ENCODE data around the gene GARNL3.

GARNL3 gene

GRCh38 chr9:127351182-127352166 lies 86.9 kb downstream of the GARNL3 start:
- H3K27me3 ChIP-seq (ENCODE audit: control insufficient read depth in 1 of 2, insufficient read depth in 2 of 2, low read length in 2 of 2): no peaks in the 10 kb centered on the region
- H3K4me3 ChIP-seq (ENCODE audit: low read length in 2 of 2): no peak overlapping the region
- peaks cover 0 to 14% of the 10 kb centered on the region in 2 donors for H3K36me3 ChIP-seq (ENCODE audit: control insufficient read depth in 2 of 2, insufficient read depth in 2 of 2, low read length in 2 of 2)
- H3K27ac ChIP-seq (ENCODE audit: low read length): no peak overlapping the region
- H3K4me1 ChIP-seq (ENCODE audit: control insufficient read depth, insufficient read depth, low read length): no peaks in the 10 kb centered on the region
- H3K9ac ChIP-seq (ENCODE audit: low read length in 2 of 2): no peak overlapping the region
- no peaks in the 10 kb centered on the region for H3K9me3 ChIP-seq (ENCODE audit: control insufficient read depth in 2 of 2, low read length in 2 of 2)

- Histone ChIP-seq H3K36me3 (ENCODE audit: control insufficient read depth in 2 of 2, insufficient read depth in 2 of 2, low read length in 2 of 2) (peaks cover 11 to 24% of the 10 kb centered on the region in 2 donors), H3K27me3 (ENCODE audit: control insufficient read depth in 1 of 2, insufficient read depth in 2 of 2, low read length in 2 of 2) (no peaks in the 10 kb centered on the region), H3K9ac (ENCODE audit: low read length in 2 of 2) (no peak overlapping the region), H3K4me3 (ENCODE audit: low read length in 2 of 2) (no peak overlapping the region), H3K9me3 (ENCODE audit: control insufficient read depth in 2 of 2, low read length in 2 of 2) (no peaks in the 10 kb centered on the region), H3K27ac (ENCODE audit: low read length) (no peak overlapping the region), H3K4me1 (ENCODE audit: control insufficient read depth, insufficient read depth, low read length) (no peaks in the 10 kb centered on the region)
These were observed 89.3 kb downstream of the GARNL3 start for GRCh38 chr9:127353882-127354281.

- H3K9ac ChIP-seq (ENCODE audit: low read length in 2 of 2): no peak overlapping the region
- H3K9me3 ChIP-seq (ENCODE audit: control insufficient read depth in 2 of 2, low read length in 2 of 2): no peaks in the 10 kb centered on the region
- H3K27me3 ChIP-seq (ENCODE audit: control insufficient read depth in 1 of 2, insufficient read depth in 2 of 2, low read length in 2 of 2): no peaks in the 10 kb centered on the region
- no peak overlapping the region for H3K4me3 ChIP-seq (ENCODE audit: low read length in 2 of 2)
- H3K36me3 ChIP-seq (ENCODE audit: control insufficient read depth in 2 of 2, insufficient read depth in 2 of 2, low read length in 2 of 2): peaks cover 11 to 22% of the 10 kb centered on the region in 2 donors
- no peak overlapping the region for H3K27ac ChIP-seq (ENCODE audit: low read length)
- no peaks in the 10 kb centered on the region for H3K4me1 ChIP-seq (ENCODE audit: control insufficient read depth, insufficient read depth, low read length)
These were observed 92.3 kb downstream of the GARNL3 start for GRCh38 chr9:127356906-127357305.

GRCh38 chr9:127358023-127358535 lies 93.5 kb downstream of the GARNL3 start:
- H3K36me3 ChIP-seq (ENCODE audit: control insufficient read depth in 2 of 2, insufficient read depth in 2 of 2, low read length in 2 of 2): peaks cover 11 to 21% of the 10 kb centered on the region in 2 donors
- no peak overlapping the region for H3K4me3 ChIP-seq (ENCODE audit: low read length in 2 of 2)
- no peaks in the 10 kb centered on the region for H3K4me1 ChIP-seq (ENCODE audit: control insufficient read depth, insufficient read depth, low read length)
- no peaks in the 10 kb centered on the region for H3K9me3 ChIP-seq (ENCODE audit: control insufficient read depth in 2 of 2, low read length in 2 of 2)
- H3K27me3 ChIP-seq (ENCODE audit: control insufficient read depth in 1 of 2, insufficient read depth in 2 of 2, low read length in 2 of 2): no peaks in the 10 kb centered on the region
- H3K27ac ChIP-seq (ENCODE audit: low read length): no peak overlapping the region
- no peak overlapping the region for H3K9ac ChIP-seq (ENCODE audit: low read length in 2 of 2)

GRCh38 chr9:127358770-127359169 lies 94.2 kb downstream of the GARNL3 start:
- Histone ChIP-seq H3K27ac (ENCODE audit: low read length) (no peak overlapping the region), H3K9me3 (ENCODE audit: control insufficient read depth in 2 of 2, low read length in 2 of 2) (no peaks in the 10 kb centered on the region), H3K27me3 (ENCODE audit: control insufficient read depth in 1 of 2, insufficient read depth in 2 of 2, low read length in 2 of 2) (no peaks in the 10 kb centered on the region), H3K36me3 (ENCODE audit: control insufficient read depth in 2 of 2, insufficient read depth in 2 of 2, low read length in 2 of 2) (peaks cover 11 to 21% of the 10 kb centered on the region in 2 donors), H3K9ac (ENCODE audit: low read length in 2 of 2) (no peak overlapping the region), H3K4me3 (ENCODE audit: low read length in 2 of 2) (no peak overlapping the region), H3K4me1 (ENCODE audit: control insufficient read depth, insufficient read depth, low read length) (no peaks in the 10 kb centered on the region)

GRCh38 chr9:127360250-127360649 lies 95.7 kb downstream of the GARNL3 start:
- Histone ChIP-seq H3K4me3 (ENCODE audit: low read length in 2 of 2) (no peak overlapping the region), H3K9ac (ENCODE audit: low read length in 2 of 2) (no peak overlapping the region), H3K4me1 (ENCODE audit: control insufficient read depth, insufficient read depth, low read length) (no peaks in the 10 kb centered on the region), H3K27ac (ENCODE audit: low read length) (no peak overlapping the region), H3K36me3 (ENCODE audit: control insufficient read depth in 2 of 2, insufficient read depth in 2 of 2, low read length in 2 of 2) (peaks cover 11 to 20% of the 10 kb centered on the region in 2 donors), H3K9me3 (ENCODE audit: control insufficient read depth in 2 of 2, low read length in 2 of 2) (no peaks in the 10 kb centered on the region), H3K27me3 (ENCODE audit: control insufficient read depth in 1 of 2, insufficient read depth in 2 of 2, low read length in 2 of 2) (no peaks in the 10 kb centered on the region)

GRCh38 chr9:127360829-127361228 lies 96.3 kb downstream of the GARNL3 start:
- Histone ChIP-seq H3K9me3 (ENCODE audit: control insufficient read depth in 2 of 2, low read length in 2 of 2) (no peaks in the 10 kb centered on the region), H3K27me3 (ENCODE audit: control insufficient read depth in 1 of 2, insufficient read depth in 2 of 2, low read length in 2 of 2) (no peaks in the 10 kb centered on the region), H3K27ac (ENCODE audit: low read length) (no peak overlapping the region), H3K9ac (ENCODE audit: low read length in 2 of 2) (no peak overlapping the region), H3K36me3 (ENCODE audit: control insufficient read depth in 2 of 2, insufficient read depth in 2 of 2, low read length in 2 of 2) (peaks cover 11 to 19% of the 10 kb centered on the region in 2 donors), H3K4me1 (ENCODE audit: control insufficient read depth, insufficient read depth, low read length) (no peaks in the 10 kb centered on the region), H3K4me3 (ENCODE audit: low read length in 2 of 2) (no peak overlapping the region)

GRCh38 chr9:127361561-127361960 lies 97.0 kb downstream of the GARNL3 start:
- Histone ChIP-seq H3K4me1 (ENCODE audit: control insufficient read depth, insufficient read depth, low read length) (no peaks in the 10 kb centered on the region), H3K36me3 (ENCODE audit: control insufficient read depth in 2 of 2, insufficient read depth in 2 of 2, low read length in 2 of 2) (peaks cover 11 to 15% of the 10 kb centered on the region in 2 donors), H3K27me3 (ENCODE audit: control insufficient read depth in 1 of 2, insufficient read depth in 2 of 2, low read length in 2 of 2) (no peaks in the 10 kb centered on the region), H3K9ac (ENCODE audit: low read length in 2 of 2) (no peak overlapping the region), H3K4me3 (ENCODE audit: low read length in 2 of 2) (no peak overlapping the region), H3K27ac (ENCODE audit: low read length) (no peak overlapping the region), H3K9me3 (ENCODE audit: control insufficient read depth in 2 of 2, low read length in 2 of 2) (no peaks in the 10 kb centered on the region)

GRCh38 chr9:127362829-127363228 lies 98.3 kb downstream of the GARNL3 start:
- H3K27ac ChIP-seq (ENCODE audit: low read length): no peak overlapping the region
- no peaks in the 10 kb centered on the region for H3K4me1 ChIP-seq (ENCODE audit: control insufficient read depth, insufficient read depth, low read length)
- H3K9ac ChIP-seq (ENCODE audit: low read length in 2 of 2): no peak overlapping the region
- peaks cover 3 to 10% of the 10 kb centered on the region in 2 donors for H3K36me3 ChIP-seq (ENCODE audit: control insufficient read depth in 2 of 2, insufficient read depth in 2 of 2, low read length in 2 of 2)
- no peak overlapping the region for H3K4me3 ChIP-seq (ENCODE audit: low read length in 2 of 2)
- H3K27me3 ChIP-seq (ENCODE audit: control insufficient read depth in 1 of 2, insufficient read depth in 2 of 2, low read length in 2 of 2): no peaks in the 10 kb centered on the region
- H3K9me3 ChIP-seq (ENCODE audit: control insufficient read depth in 2 of 2, low read length in 2 of 2): no peaks in the 10 kb centered on the region

GRCh38 chr9:127365461-127365860 lies 100.9 kb downstream of the GARNL3 start:
- H3K27me3 ChIP-seq (ENCODE audit: control insufficient read depth in 1 of 2, insufficient read depth in 2 of 2, low read length in 2 of 2): no peaks in the 10 kb centered on the region

GRCh38 chr9:127366594-127366993 lies 102.0 kb downstream of the GARNL3 start:
- Histone ChIP-seq H3K9me3 (ENCODE audit: control insufficient read depth in 2 of 2, low read length in 2 of 2) (no peaks in the 10 kb centered on the region), H3K36me3 (ENCODE audit: control insufficient read depth in 2 of 2, insufficient read depth in 2 of 2, low read length in 2 of 2) (peaks cover 0 to 8% of the 10 kb centered on the region in 2 donors), H3K27me3 (ENCODE audit: control insufficient read depth in 1 of 2, insufficient read depth in 2 of 2, low read length in 2 of 2) (no peaks in the 10 kb centered on the region), H3K27ac (ENCODE audit: low read length) (no peak overlapping the region), H3K9ac (ENCODE audit: low read length in 2 of 2) (no peak overlapping the region), H3K4me1 (ENCODE audit: control insufficient read depth, insufficient read depth, low read length) (no peaks in the 10 kb centered on the region), H3K4me3 (ENCODE audit: low read length in 2 of 2) (no peak overlapping the region)

More at GRCh38 chr9:127365461-127365860, 100.9 kb downstream of the GARNL3 start:
- Histone ChIP-seq H3K27ac (ENCODE audit: low read length) (no peak overlapping the region), H3K4me3 (ENCODE audit: low read length in 2 of 2) (no peak overlapping the region), H3K9ac (ENCODE audit: low read length in 2 of 2) (no peak overlapping the region), H3K36me3 (ENCODE audit: control insufficient read depth in 2 of 2, insufficient read depth in 2 of 2, low read length in 2 of 2) (peaks cover 0 to 8% of the 10 kb centered on the region in 2 donors), H3K9me3 (ENCODE audit: control insufficient read depth in 2 of 2, low read length in 2 of 2) (no peaks in the 10 kb centered on the region), H3K4me1 (ENCODE audit: control insufficient read depth, insufficient read depth, low read length) (no peaks in the 10 kb centered on the region)
